ENCODE measurements around the gene KRT37.

DNA sequence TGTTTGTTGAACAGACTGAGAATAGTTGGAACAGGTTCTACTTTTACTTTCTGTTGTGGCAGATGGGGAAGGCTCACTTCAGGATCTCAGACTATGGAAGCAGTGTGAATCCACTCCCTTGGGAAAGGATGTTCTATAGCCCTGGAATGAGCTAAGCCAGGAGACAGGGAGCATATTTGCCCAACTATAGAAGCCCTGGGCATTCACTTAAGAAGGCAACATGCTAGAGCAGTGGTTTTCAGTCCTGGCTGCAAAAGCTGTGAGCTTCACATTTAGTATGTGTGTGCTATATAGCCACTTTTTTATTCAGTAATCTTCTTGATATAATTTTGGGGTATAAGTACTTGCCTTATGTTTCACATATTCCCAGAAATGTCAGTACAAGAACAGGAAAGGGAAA, 44.0 kb upstream of the KRT37 start:
- TF ChIP-seq, protein P1, sequence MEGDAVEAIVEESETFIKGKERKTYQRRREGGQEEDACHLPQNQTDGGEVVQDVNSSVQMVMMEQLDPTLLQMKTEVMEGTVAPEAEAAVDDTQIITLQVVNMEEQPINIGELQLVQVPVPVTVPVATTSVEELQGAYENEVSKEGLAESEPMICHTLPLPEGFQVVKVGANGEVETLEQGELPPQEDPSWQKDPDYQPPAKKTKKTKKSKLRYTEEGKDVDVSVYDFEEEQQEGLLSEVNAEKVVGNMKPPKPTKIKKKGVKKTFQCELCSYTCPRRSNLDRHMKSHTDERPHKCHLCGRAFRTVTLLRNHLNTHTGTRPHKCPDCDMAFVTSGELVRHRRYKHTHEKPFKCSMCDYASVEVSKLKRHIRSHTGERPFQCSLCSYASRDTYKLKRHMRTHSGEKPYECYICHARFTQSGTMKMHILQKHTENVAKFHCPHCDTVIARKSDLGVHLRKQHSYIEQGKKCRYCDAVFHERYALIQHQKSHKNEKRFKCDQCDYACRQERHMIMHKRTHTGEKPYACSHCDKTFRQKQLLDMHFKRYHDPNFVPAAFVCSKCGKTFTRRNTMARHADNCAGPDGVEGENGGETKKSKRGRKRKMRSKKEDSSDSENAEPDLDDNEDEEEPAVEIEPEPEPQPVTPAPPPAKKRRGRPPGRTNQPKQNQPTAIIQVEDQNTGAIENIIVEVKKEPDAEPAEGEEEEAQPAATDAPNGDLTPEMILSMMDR (conservative IDR thresholded peaks at IDR 0.05; ENCODE audit: low read depth, low read length) = no peak
- TF ChIP-seq EZH2 (IDR thresholded peaks at IDR 0.05; ENCODE audit: low read length, unreplicated experiment) (no peak), EZH2phosphoT487 (IDR thresholded peaks at IDR 0.05; ENCODE audit: borderline replicate concordance, low read length) (no peak)

All from PC-3 (cell line).